ENCODE results near the gene C10orf143. TPM values are rescaled to one million over a fixed set of nuclear protein-coding genes. Genes with fewer than 3 reads are reported as not detected.

Gene C10orf143
- total RNA-seq, 2 experiments from 2014 or later = 4.3 to 5.8 TPM

DNA sequence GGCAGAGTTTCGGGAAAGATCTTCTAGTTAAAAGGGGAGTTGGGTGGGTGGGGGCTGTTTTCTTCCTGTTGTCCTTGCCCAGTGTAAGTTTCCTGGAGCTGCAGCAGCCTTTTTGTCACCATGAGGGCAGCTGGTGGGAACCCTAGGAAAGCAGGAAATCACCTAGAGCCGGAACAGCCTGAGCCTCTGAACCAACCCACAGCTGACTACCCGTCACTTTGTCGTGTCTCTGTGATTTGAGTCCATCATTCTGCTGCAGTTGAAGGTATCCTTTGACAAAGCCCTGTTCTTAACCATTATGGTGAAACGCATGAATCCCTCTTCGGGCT is 1.2 kb upstream of the C10orf143 start:
- no peak for ATAC-seq (ENCODE audit: poor library complexity)
- H3K27me3 ChIP-seq (ENCODE audit: control insufficient read depth in 1 of 2, insufficient read depth in 2 of 2, low read length in 2 of 2) = no peaks in the 10 kb centered on the region
- H3K27ac Mint-ChIP-seq = peak overlapping the region; percentile 96
- intact Hi-C loops (cut with DNase I, micrococcal nuclease) = loop anchor here (1.0 to 10.0 kb wide), 5 partner anchors 75 to 1075 kb away; partner anchors contain the start of gene MGMT (in 1 of the 2)
- H3K4me3 Mint-ChIP-seq = peak overlapping the region; percentile 99
- TF ChIP-seq CTCF (IDR thresholded peaks at IDR 0.05) = no peak
- peaks cover 0 to 4% of the 10 kb centered on the region in 2 experiments for H3K9me3 ChIP-seq (ENCODE audit: control insufficient read depth in 1 of 2, insufficient read depth in 1 of 2, low read length in 2 of 2)
- peaks cover 36% of the 10 kb centered on the region for H3K4me1 ChIP-seq (ENCODE audit: insufficient read depth, low read length)
- ChIA-PET CTCF (interaction anchor here (1.5 to 3.2 kb wide), 3 partner anchors 16 to 25 kb away, joined by 3 to 30 read pairs (median 26); partner anchors contain the start of gene GLRX3), POLR2A (interaction anchor here (0.9 to 3.5 kb wide), 6 partner anchors 19 to 645 kb away, joined by 4 to 212 read pairs (median 20); partner anchors contain the start of genes GLRX3 and MGMT)
- H3K27me3 Mint-ChIP-seq = no peaks in the 10 kb centered on the region
- peaks cover 56% of the 10 kb centered on the region for H3K4me1 Mint-ChIP-seq (ENCODE audit: low read depth)
- peak overlapping the region; percentile 70 for H3K4me3 ChIP-seq (ENCODE audit: low read length)
- H3K36me3 ChIP-seq (ENCODE audit: insufficient read depth, low read length) = no peaks in the 10 kb centered on the region
- peaks cover 3% of the 10 kb centered on the region for H3K9me3 Mint-ChIP-seq
- H3K36me3 Mint-ChIP-seq (ENCODE audit: low read depth) = peaks cover 17% of the 10 kb centered on the region
- peak overlapping the region; percentile 81 to 91 for H3K27ac ChIP-seq (ENCODE audit: low read depth in 1 of 2, low read length in 2 of 2)
- DNase-seq = peak in 3 of 14 experiments; percentile 19 to 41 (median 28)

GRCh38 chr10:130111113-130111851 is 652 bp upstream of the C10orf143 start:
- peak; percentile 80 for ATAC-seq (ENCODE audit: poor library complexity)
- TF ChIP-seq CTCF (IDR thresholded peaks at IDR 0.05) = no peak
- Mint-ChIP-seq H3K27me3 (no peaks in the 10 kb centered on the region), H3K4me1 (ENCODE audit: low read depth) (peaks cover 62% of the 10 kb centered on the region), H3K9me3 (peaks cover 2% of the 10 kb centered on the region), H3K4me3 (peak overlapping the region; percentile 99), H3K36me3 (ENCODE audit: low read depth) (peaks cover 22% of the 10 kb centered on the region), H3K27ac (peak overlapping the region; percentile 96)
- POLR2A ChIA-PET = interaction anchor here (0.6 to 3.5 kb wide), 15 partner anchors 10 to 1076 kb away, joined by 3 to 212 read pairs (median 8); partner anchors contain the start of genes GLRX3 and MGMT
- CTCF ChIA-PET = interaction anchor here (0.6 to 3.2 kb wide), 6 partner anchors 16 to 1899 kb away, joined by 3 to 30 read pairs (median 3); partner anchors contain the start of gene GLRX3
- intact Hi-C loops (cut with DNase I, micrococcal nuclease) = loop anchor here (1.0 to 10.0 kb wide), 4 partner anchors 76 to 1074 kb away; partner anchors contain the start of gene MGMT (in 1 of the 2)
- Histone ChIP-seq H3K27me3 (ENCODE audit: control insufficient read depth in 1 of 2, insufficient read depth in 2 of 2, low read length in 2 of 2) (no peaks in the 10 kb centered on the region), H3K36me3 (ENCODE audit: insufficient read depth, low read length) (peaks cover 3% of the 10 kb centered on the region), H3K4me1 (ENCODE audit: insufficient read depth, low read length) (peaks cover 36% of the 10 kb centered on the region), H3K9me3 (ENCODE audit: control insufficient read depth in 1 of 2, insufficient read depth in 1 of 2, low read length in 2 of 2) (no peaks in the 10 kb centered on the region), H3K4me3 (ENCODE audit: low read length) (peak overlapping the region; percentile 70), H3K27ac (ENCODE audit: low read depth in 1 of 2, low read length in 2 of 2) (peak overlapping the region; percentile 90 to 91)
- peak; percentile 85 to 98 (median 91) for DNase-seq

GRCh38 chr10:130109796-130110245 is 809 bp downstream of the C10orf143 start:
- Histone ChIP-seq H3K27ac (ENCODE audit: low read depth in 1 of 2, low read length in 2 of 2) (peak overlapping the region; percentile 90 to 91), H3K36me3 (ENCODE audit: insufficient read depth, low read length) (peaks cover 3% of the 10 kb centered on the region), H3K4me1 (ENCODE audit: insufficient read depth, low read length) (peaks cover 36% of the 10 kb centered on the region), H3K27me3 (ENCODE audit: control insufficient read depth in 1 of 2, insufficient read depth in 2 of 2, low read length in 2 of 2) (no peaks in the 10 kb centered on the region), H3K4me3 (ENCODE audit: low read length) (peak overlapping the region; percentile 70), H3K9me3 (ENCODE audit: control insufficient read depth in 1 of 2, insufficient read depth in 1 of 2, low read length in 2 of 2) (no peaks in the 10 kb centered on the region)
- Mint-ChIP-seq H3K27ac (peak overlapping the region; percentile 96), H3K27me3 (no peaks in the 10 kb centered on the region), H3K9me3 (no peaks in the 10 kb centered on the region), H3K4me3 (peak overlapping the region; percentile 99), H3K36me3 (ENCODE audit: low read depth) (peaks cover 27% of the 10 kb centered on the region), H3K4me1 (ENCODE audit: low read depth) (peaks cover 66% of the 10 kb centered on the region)
- intact Hi-C loops (cut with DNase I, micrococcal nuclease) = loop anchor here (1.0 to 10.0 kb wide), 7 partner anchors 26 to 1785 kb away; partner anchors contain the start of genes GLRX3 (in 2 of the 2), EBF3 (in 1 of the 2) and MGMT (in 1 of the 2)
- DNase-seq (peak; percentile 48 to 91 (median 66)), ATAC-seq (ENCODE audit: poor library complexity) (no peak)
- ChIA-PET CTCF (interaction anchor here (0.6 to 3.2 kb wide), 13 partner anchors 18 to 221 kb away, joined by 3 to 30 read pairs (median 4); partner anchors contain the start of gene GLRX3), POLR2A (interaction anchor here (0.6 to 3.5 kb wide), 17 partner anchors 8 to 1986 kb away, joined by 3 to 212 read pairs (median 7); partner anchors contain the start of genes GLRX3 and MGMT)
- TF ChIP-seq CTCF (IDR thresholded peaks at IDR 0.05) = peak; percentile 85
